Panc1 (cell line): Measurements from ENCODE around the gene GFER.

Experiments used
- POLR2AphosphoS5 ChIP-seq: IDR thresholded peaks from 2 replicates; pipeline ENCODE4 v1.6.1; 2012; ENCODE audit warnings: mild to moderate bottlenecking, low read depth, low read length, moderate library complexity
- TF ChIP-seq, protein P1 (sequence below): fragments of 450-650 bp; IDR thresholded peaks from 2 replicates; pipeline ENCODE4 v1.5.1; 2017; ENCODE audit warnings: mild to moderate bottlenecking
- TF ChIP-seq, protein P2 (sequence below), 2 experiments: IDR thresholded peaks; 2 replicates each; pipeline ENCODE4 v1.6.1; 2011 to 2012; ENCODE audit warnings: low read depth in 2 of 2, control low read depth in 1 of 2, low read length in 1 of 2, mild to moderate bottlenecking in 1 of 2, moderate library complexity in 1 of 2; ENCODE audit not compliant: insufficient read depth in 1 of 2

DNA sequence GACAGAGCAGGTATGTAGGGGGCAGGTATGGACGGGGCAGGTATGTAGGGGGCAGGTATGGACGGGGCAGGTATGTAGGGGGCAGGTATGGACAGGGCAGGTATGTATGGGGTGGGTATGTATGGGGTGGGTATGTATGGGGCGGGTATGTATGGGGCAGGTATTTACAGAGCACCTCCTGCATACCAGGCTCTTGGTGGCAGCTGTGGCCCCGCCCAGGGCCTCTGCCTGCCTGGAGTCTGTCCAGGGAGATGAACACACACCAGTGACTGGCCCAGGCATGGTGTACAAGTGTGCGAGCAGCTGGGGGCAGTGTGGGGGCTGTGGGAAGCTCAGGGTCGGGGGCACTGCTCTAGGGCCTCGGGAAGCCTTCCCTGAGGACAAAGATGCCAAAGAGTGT is 33.9 kb upstream of the GFER start:
- TF ChIP-seq, protein P1, sequence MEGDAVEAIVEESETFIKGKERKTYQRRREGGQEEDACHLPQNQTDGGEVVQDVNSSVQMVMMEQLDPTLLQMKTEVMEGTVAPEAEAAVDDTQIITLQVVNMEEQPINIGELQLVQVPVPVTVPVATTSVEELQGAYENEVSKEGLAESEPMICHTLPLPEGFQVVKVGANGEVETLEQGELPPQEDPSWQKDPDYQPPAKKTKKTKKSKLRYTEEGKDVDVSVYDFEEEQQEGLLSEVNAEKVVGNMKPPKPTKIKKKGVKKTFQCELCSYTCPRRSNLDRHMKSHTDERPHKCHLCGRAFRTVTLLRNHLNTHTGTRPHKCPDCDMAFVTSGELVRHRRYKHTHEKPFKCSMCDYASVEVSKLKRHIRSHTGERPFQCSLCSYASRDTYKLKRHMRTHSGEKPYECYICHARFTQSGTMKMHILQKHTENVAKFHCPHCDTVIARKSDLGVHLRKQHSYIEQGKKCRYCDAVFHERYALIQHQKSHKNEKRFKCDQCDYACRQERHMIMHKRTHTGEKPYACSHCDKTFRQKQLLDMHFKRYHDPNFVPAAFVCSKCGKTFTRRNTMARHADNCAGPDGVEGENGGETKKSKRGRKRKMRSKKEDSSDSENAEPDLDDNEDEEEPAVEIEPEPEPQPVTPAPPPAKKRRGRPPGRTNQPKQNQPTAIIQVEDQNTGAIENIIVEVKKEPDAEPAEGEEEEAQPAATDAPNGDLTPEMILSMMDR: no peak
- TF ChIP-seq POLR2AphosphoS5: no peak
- TF ChIP-seq, protein P2, sequence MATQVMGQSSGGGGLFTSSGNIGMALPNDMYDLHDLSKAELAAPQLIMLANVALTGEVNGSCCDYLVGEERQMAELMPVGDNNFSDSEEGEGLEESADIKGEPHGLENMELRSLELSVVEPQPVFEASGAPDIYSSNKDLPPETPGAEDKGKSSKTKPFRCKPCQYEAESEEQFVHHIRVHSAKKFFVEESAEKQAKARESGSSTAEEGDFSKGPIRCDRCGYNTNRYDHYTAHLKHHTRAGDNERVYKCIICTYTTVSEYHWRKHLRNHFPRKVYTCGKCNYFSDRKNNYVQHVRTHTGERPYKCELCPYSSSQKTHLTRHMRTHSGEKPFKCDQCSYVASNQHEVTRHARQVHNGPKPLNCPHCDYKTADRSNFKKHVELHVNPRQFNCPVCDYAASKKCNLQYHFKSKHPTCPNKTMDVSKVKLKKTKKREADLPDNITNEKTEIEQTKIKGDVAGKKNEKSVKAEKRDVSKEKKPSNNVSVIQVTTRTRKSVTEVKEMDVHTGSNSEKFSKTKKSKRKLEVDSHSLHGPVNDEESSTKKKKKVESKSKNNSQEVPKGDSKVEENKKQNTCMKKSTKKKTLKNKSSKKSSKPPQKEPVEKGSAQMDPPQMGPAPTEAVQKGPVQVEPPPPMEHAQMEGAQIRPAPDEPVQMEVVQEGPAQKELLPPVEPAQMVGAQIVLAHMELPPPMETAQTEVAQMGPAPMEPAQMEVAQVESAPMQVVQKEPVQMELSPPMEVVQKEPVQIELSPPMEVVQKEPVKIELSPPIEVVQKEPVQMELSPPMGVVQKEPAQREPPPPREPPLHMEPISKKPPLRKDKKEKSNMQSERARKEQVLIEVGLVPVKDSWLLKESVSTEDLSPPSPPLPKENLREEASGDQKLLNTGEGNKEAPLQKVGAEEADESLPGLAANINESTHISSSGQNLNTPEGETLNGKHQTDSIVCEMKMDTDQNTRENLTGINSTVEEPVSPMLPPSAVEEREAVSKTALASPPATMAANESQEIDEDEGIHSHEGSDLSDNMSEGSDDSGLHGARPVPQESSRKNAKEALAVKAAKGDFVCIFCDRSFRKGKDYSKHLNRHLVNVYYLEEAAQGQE (IDR thresholded peaks at IDR 0.05; ENCODE audit: insufficient read depth in 1 of 2, low read depth in 2 of 2, low read length in 1 of 2): no peak
